Adrenal gland (tissue), 12 donors: ENCODE results near the gene LRIG2. TPM values are rescaled to one million over a fixed set of nuclear protein-coding genes. Genes with fewer than 3 reads are reported as not detected.
"Not testable (repeated sequence)": the region's sequence is repeated elsewhere in the genome, so short reads cannot be mapped to it uniquely, and the experiment has no call there.

Experiments used
- DNase-seq, 7 donors: peaks; one replicate each; pipeline ENCODE4 v3.0.0-alpha.2; 2019 to 2020
- H3K27ac ChIP-seq, 5 donors: fragments of 200-600 bp; sonication (generic) in 4 of 5; 1 replicate in 3 of 5; 2 replicates in 2 of 5; pipeline versions ENCODE4 v1.5.1 to v1.8.0; 2016 to 2020; ENCODE audit warnings: mild to moderate bottlenecking in 1 of 5
- H3K27me3 ChIP-seq: fragments of 200-600 bp; 2 replicates; pipeline ENCODE4 v1.8.0; 2021
- H3K36me3 ChIP-seq, 2 donors: fragments of 200-600 bp; replicated peaks in 1 of 2; 1 replicate in 1 of 2; 2 replicates in 1 of 2; pipeline versions ENCODE4 v1.5.1 to v1.8.0; 2018 to 2022
- H3K4me1 ChIP-seq, 2 donors: fragments of 200-600 bp; replicated peaks in 1 of 2; 1 replicate in 1 of 2; 2 replicates in 1 of 2; pipeline versions ENCODE4 v1.5.1 to v1.8.0; 2018 to 2021
- H3K4me3 ChIP-seq, 4 donors: fragments of 200-600 bp; sonication (generic) in 3 of 4; one replicate each; pipeline ENCODE4 v1.5.1; 2016 to 2018
- H3K9me3 ChIP-seq, 3 donors: fragments of 200-600 bp; sonication (generic) in 1 of 3; replicated peaks in 1 of 3; 1 replicate in 2 of 3; 2 replicates in 1 of 3; pipeline versions ENCODE4 v1.5.1 to v1.8.0; 2016 to 2021
- POLR2A ChIP-seq, 2 donors: fragments of 450-650 bp; IDR thresholded peaks; one replicate each; pipeline ENCODE4 v1.6.1; 2017; ENCODE audit warnings: antibody characterized with exemption in 2 of 2, mild to moderate bottlenecking in 2 of 2, moderate library complexity in 1 of 2
- WGBS, 4 donors: extraction: QIAGEN DNeasy Blood & Tissue Kit in 2 of 4; methylation state at CpG; one replicate each; pipeline versions ENCODE4 v1.1.5 to v1.1.7; 2013 to 2017; 5-methylcytosine and 5-hydroxymethylcytosine counted together
- intact Hi-C, 2 donors: fragments of 100-400 bp; cut with DNase I; formaldehyde crosslinking; loops; one replicate each; pipeline versions ENCODE4 v1.14.1 to v1.15.0; 2022 to 2023
- polyA plus RNA-seq, 3 donors: library from polyadenylated mRNA; stranded (reverse); fragments of 200-250 nt in 2 of 3; fragments of 350-450 nt in 1 of 3; fragmentation: Illumina TruSeq in 1 of 3; extraction: RNeasy Lipid Tissue Mini Kit (QIAGEN cat#74804) in 1 of 3; gene quantifications; one replicate each; pipeline ENCODE4 v1.2.3, GENCODE V29; 2013 to 2014
- total RNA-seq, 9 donors: library from RNA; depleted of rRNA in 4 of 9; stranded (reverse); fragments of >200 nt in 4 of 9; fragments of 120-200 nt in 1 of 9; fragmentation: NEBNext Ultra II Directional in 1 of 9; extraction: Animal tissue kit (Norgen Biotek cat#: 25700) in 1 of 9; gene quantifications; one replicate each; pipeline versions ENCODE4 v1.1.0 to v1.2.4, GENCODE V29; 2013 to 2023
- TF ChIP-seq, protein P1 (sequence below), 6 experiments: fragments of 450-650 bp in 4 of 6; fragments of 200-600 bp in 2 of 6; sonication (generic) in 1 of 6; IDR thresholded peaks; 1 replicate in 5 of 6; 2 replicates in 1 of 6; pipeline versions ENCODE4 v1.5.1 to v1.8.0; 2016 to 2021; ENCODE audit warnings: antibody characterized with exemption in 6 of 6, mild to moderate bottlenecking in 2 of 6, moderate library complexity in 1 of 6
- donor health status: healthy with polysubstance abuse.
- donor health status: Bipolar disorder and iron deficiency.
- donor health status: DM: yes; HTN: yes; CAD: no.
- donor health status: DM: no; HTN: no; CAD: no.
- donor health status: DM: no; HTN: no; CAD: no.
- donor health status: DM: yes; HTN: yes; CAD: no.

LRIG2 gene
- total and polyA plus RNA-seq, 12 donors, result 3.5 to 117 (median 10.6) TPM

DNA sequence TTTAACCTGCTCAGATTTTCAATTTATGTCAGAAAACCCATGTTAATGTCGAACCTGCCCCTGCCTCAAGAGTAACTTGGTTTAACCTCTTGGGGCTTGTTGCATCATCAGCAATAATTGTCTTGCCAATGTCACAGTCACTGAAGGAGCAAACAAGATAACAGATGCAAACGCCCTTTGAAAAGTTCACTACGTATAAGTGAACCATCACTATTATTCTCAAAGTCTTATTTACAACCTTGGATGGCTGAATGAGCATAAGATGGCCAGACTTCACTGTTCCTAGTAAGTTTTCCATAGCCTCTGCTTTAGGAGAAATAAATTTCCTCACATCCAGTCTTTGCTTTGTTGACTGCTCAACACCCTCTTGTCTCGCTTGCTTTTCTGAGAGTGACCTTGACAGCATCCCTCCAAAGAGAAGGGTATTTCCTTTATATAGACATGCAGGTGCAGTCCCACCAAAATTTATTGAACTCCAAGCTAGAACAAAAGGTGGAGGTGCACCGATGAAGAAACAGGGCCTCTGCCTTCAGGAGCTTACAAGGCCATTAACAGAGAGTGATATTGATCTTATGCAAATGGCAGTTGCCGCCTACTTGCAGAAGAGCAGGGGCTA, 749 bp upstream of the LRIG2 start:
- peaks cover 0 to 2% of the 10 kb centered on the region in 2 donors for H3K36me3 ChIP-seq
- peak overlapping the region; percentile 83 to 94 (median 85) for H3K27ac ChIP-seq
- TF ChIP-seq POLR2A (IDR thresholded peaks at IDR 0.05), result no peak
- 28 to 57% (median 37%) methylated on average over 4 to 6 of the region's 6 CpGs for WGBS, 4 donors
- peak overlapping the region in 2 of 4 donors; percentile 52 to 79 for H3K4me3 ChIP-seq
- intact Hi-C loops, result no loop called here
- DNase-seq, result peak in 1 of 7 donors; percentile 32
- H3K27me3 ChIP-seq, result no peaks in the 10 kb centered on the region
- H3K4me1 ChIP-seq, result peaks cover 13 to 29% of the 10 kb centered on the region in 2 donors
- no peaks in the 10 kb centered on the region for H3K9me3 ChIP-seq

DNA sequence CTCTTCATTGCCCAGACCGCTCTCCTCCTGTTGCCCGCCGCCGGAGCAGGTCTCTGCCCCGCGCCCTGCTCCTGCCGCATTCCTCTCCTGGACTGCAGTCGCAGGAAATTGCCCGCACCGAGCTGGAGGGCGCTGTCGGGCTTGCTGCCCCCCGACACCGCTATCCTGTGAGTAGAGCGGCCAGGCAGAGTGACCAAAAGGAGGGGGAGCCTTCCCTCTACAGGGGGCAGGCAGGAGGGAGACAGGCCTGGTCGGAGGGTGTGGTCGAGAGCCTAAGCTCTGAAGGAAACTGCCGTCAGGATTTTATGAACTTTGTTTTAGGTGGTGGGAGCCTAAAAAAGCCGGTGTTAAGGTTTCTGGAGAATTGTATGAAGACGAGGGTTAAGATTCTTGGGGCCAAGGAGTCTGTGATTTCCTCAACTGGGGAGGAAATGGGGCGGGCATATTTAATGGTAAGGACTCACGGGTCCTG, 517 bp downstream of the LRIG2 start:
- Histone ChIP-seq H3K27ac (peak overlapping the region; percentile 83 to 94 (median 85)), H3K9me3 (no peaks in the 10 kb centered on the region), H3K27me3 (no peaks in the 10 kb centered on the region), H3K36me3 (peaks cover 0 to 11% of the 10 kb centered on the region in 2 donors), H3K4me3 (peak overlapping the region; percentile 2 to 79 (median 50)), H3K4me1 (peaks cover 13 to 29% of the 10 kb centered on the region in 2 donors)
- WGBS, 4 donors, result 0 to 1% (median 1%) methylated on average over 9 to 22 of the region's 22 CpGs
- intact Hi-C loops, result no loop called here
- no peak for TF ChIP-seq POLR2A (IDR thresholded peaks at IDR 0.05)
- TF ChIP-seq, protein P1, sequence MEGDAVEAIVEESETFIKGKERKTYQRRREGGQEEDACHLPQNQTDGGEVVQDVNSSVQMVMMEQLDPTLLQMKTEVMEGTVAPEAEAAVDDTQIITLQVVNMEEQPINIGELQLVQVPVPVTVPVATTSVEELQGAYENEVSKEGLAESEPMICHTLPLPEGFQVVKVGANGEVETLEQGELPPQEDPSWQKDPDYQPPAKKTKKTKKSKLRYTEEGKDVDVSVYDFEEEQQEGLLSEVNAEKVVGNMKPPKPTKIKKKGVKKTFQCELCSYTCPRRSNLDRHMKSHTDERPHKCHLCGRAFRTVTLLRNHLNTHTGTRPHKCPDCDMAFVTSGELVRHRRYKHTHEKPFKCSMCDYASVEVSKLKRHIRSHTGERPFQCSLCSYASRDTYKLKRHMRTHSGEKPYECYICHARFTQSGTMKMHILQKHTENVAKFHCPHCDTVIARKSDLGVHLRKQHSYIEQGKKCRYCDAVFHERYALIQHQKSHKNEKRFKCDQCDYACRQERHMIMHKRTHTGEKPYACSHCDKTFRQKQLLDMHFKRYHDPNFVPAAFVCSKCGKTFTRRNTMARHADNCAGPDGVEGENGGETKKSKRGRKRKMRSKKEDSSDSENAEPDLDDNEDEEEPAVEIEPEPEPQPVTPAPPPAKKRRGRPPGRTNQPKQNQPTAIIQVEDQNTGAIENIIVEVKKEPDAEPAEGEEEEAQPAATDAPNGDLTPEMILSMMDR (IDR thresholded peaks at IDR 0.05), result peak in 5 of 6 experiments; percentile 10 to 36 (median 17)
- DNase-seq, result peak in 6 of 7 donors; percentile 57 to 72 (median 68)

DNA sequence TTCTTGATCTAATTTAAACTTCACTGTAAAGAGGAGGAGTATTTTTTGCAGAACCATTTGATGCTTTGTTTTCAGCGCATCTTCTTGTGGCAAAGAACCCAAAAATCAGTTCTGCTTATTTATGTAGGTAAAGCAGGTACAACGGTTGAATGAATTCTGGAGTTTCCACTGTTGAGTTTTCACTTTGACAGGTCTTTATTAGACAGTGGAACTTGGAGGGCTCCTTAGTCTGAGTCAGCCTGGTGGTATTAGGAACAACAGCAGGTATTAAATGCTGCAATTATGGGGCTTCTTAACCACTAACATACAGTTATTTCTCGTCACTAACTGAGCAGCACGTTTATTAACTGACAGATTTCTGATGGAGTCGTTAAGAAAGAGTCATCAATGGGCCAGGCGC, 1.2 kb downstream of the LRIG2 start:
- H3K36me3 ChIP-seq, result peaks cover 0 to 18% of the 10 kb centered on the region in 2 donors
- DNase-seq, result no peak
- WGBS, 4 donors, result 62 to 65% (median 64%) methylated on average over 6 of the region's 6 CpGs
- TF ChIP-seq POLR2A (IDR thresholded peaks at IDR 0.05), result no peak
- TF ChIP-seq, protein P1 (IDR thresholded peaks at IDR 0.05), result no peak
- peak overlapping the region in 2 of 5 donors; percentile 85 to 94 for H3K27ac ChIP-seq
- H3K27me3 ChIP-seq, result no peaks in the 10 kb centered on the region
- H3K9me3 ChIP-seq, result no peaks in the 10 kb centered on the region
- peak overlapping the region in 1 of 4 donors; percentile 52 for H3K4me3 ChIP-seq
- intact Hi-C loops, result no loop called here
- peaks cover 13 to 29% of the 10 kb centered on the region in 2 donors for H3K4me1 ChIP-seq

DNA sequence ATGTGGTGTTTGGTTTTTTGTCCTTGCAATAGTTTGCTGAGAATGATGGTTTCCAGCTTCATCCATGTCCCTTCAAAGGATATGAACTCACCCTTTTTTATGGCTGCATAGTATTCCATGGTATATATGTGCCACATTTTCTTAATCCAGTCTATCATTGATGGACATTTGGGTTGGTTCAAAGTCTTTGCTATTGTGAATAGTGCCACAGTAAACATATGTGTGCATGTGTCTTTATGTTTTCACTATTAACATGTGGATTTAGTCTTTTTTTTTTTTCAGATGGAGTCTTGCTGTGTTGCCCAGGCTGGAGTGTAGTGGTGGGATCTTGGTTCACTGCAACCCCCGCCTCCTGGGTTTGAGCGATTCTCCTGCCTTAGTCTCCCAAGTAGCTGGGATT, 5.0 kb downstream of the LRIG2 start:
- H3K27me3 ChIP-seq, H3K27ac ChIP-seq, intact Hi-C loops, H3K4me3 ChIP-seq, DNase-seq, H3K9me3 ChIP-seq: not testable (repeated sequence)
- peaks cover 8 to 24% of the 10 kb centered on the region in 2 donors for H3K4me1 ChIP-seq
- H3K36me3 ChIP-seq, result peaks cover 0 to 20% of the 10 kb centered on the region in 2 donors
- WGBS, 4 donors, result 97 to 100% (median 100%) methylated on average over 2 of the region's 2 CpGs

DNA sequence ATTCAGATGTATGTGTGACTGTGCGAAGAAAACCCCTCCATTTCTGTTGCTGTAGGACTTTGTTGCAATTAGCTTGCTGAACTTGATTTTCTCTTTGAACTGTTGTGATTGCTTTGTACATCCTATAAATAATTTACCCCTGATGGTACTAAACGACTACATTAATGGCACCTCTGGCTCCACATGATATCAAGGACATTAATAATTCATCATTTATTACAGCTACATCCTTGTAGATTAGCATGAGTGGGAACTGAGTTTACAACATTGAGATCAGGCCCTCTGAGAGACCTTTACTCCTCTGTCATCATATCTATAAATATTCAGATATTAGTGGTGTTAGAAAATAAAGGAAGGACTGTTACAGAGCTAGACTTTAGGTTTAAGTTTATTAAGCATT, 13.5 kb downstream of the LRIG2 start:
- Histone ChIP-seq H3K4me3 (no peak overlapping the region), H3K4me1 (peaks cover 0 to 12% of the 10 kb centered on the region in 2 donors), H3K9me3 (no peaks in the 10 kb centered on the region), H3K27ac (peak overlapping the region in 1 of 5 donors; percentile 6), H3K36me3 (no peaks in the 10 kb centered on the region), H3K27me3 (no peaks in the 10 kb centered on the region)
- TF ChIP-seq, protein P1 (IDR thresholded peaks at IDR 0.05), result no peak
- no peak for TF ChIP-seq POLR2A (IDR thresholded peaks at IDR 0.05)
- 58 to 71% (median 61%) methylated on average over 2 of the region's 2 CpGs for WGBS, 4 donors
- intact Hi-C loops, result no loop called here
- no peak for DNase-seq
